Measurements from ENCODE around the gene DYDC2.

DYDC2 gene

GRCh38 chr10:80323311-80323710, 33.3 kb upstream of the DYDC2 start:
- no peak for ATAC-seq
- TF ChIP-seq ZFP3 (CRISPR knock-in tag; IDR thresholded peaks at IDR 0.05) = no peak
- no peak for TF ChIP-seq ARNTL (CRISPR knock-in tag; IDR thresholded peaks at IDR 0.05; ENCODE audit: borderline replicate concordance, low read depth)
- no peak for TF ChIP-seq OSR1 (CRISPR knock-in tag; IDR thresholded peaks at IDR 0.05)
- no peak for TF ChIP-seq RARB (CRISPR knock-in tag; IDR thresholded peaks at IDR 0.05)

- TF ChIP-seq ZNF70 (CRISPR knock-in tag; IDR thresholded peaks at IDR 0.05) (no peak), ZNF8 (CRISPR knock-in tag; IDR thresholded peaks at IDR 0.05) (no peak), ARNTL (CRISPR knock-in tag; IDR thresholded peaks at IDR 0.05; ENCODE audit: borderline replicate concordance, low read depth) (no peak), SNAI2 (CRISPR knock-in tag; IDR thresholded peaks at IDR 0.05) (no peak), BACH2 (CRISPR knock-in tag; IDR thresholded peaks at IDR 0.05; ENCODE audit: borderline replicate concordance) (no peak), RARB (CRISPR knock-in tag; IDR thresholded peaks at IDR 0.05) (no peak), PPARA (CRISPR knock-in tag; IDR thresholded peaks at IDR 0.05; ENCODE audit: borderline replicate concordance) (no peak), POU6F1 (CRISPR knock-in tag; IDR thresholded peaks at IDR 0.05; ENCODE audit: borderline replicate concordance, low read depth) (no peak), ZNF565 (CRISPR knock-in tag; conservative IDR thresholded peaks at IDR 0.05; ENCODE audit: low read depth) (no peak), ISL1 (CRISPR knock-in tag; IDR thresholded peaks at IDR 0.05) (no peak), OSR1 (CRISPR knock-in tag; IDR thresholded peaks at IDR 0.05) (no peak)
- ATAC-seq = peak; percentile 72
Observed at GRCh38 chr10:80324086-80324485, 32.5 kb upstream of the DYDC2 start.

GRCh38 chr10:80324891-80325364, 31.7 kb upstream of the DYDC2 start:
- no peak for ATAC-seq

GRCh38 chr10:80333983-80334382, 22.6 kb upstream of the DYDC2 start:
- no peak for ATAC-seq
- TF ChIP-seq PATZ1 (CRISPR knock-in tag; IDR thresholded peaks at IDR 0.05; ENCODE audit: borderline replicate concordance) (no peak), ZFP30 (CRISPR knock-in tag; IDR thresholded peaks at IDR 0.05) (no peak), ISL1 (CRISPR knock-in tag; IDR thresholded peaks at IDR 0.05) (no peak), ESRRG (CRISPR knock-in tag; IDR thresholded peaks at IDR 0.05) (no peak), TSHZ2 (CRISPR knock-in tag; IDR thresholded peaks at IDR 0.05) (no peak), TOX (CRISPR knock-in tag; IDR thresholded peaks at IDR 0.05; ENCODE audit: borderline replicate concordance) (no peak), BACH2 (CRISPR knock-in tag; IDR thresholded peaks at IDR 0.05; ENCODE audit: borderline replicate concordance) (no peak), ZFP3 (CRISPR knock-in tag; IDR thresholded peaks at IDR 0.05) (no peak), CREB5 (CRISPR knock-in tag; IDR thresholded peaks at IDR 0.05; ENCODE audit: low read depth) (no peak), TCF4 (CRISPR knock-in tag; IDR thresholded peaks at IDR 0.05; ENCODE audit: borderline replicate concordance) (no peak)

More at GRCh38 chr10:80324891-80325364, 31.7 kb upstream of the DYDC2 start:
- TF ChIP-seq POU6F1 (CRISPR knock-in tag; IDR thresholded peaks at IDR 0.05; ENCODE audit: borderline replicate concordance, low read depth) (no peak), OSR1 (CRISPR knock-in tag; IDR thresholded peaks at IDR 0.05) (no peak), BACH2 (CRISPR knock-in tag; IDR thresholded peaks at IDR 0.05; ENCODE audit: borderline replicate concordance) (no peak), GLIS3 (CRISPR knock-in tag; IDR thresholded peaks at IDR 0.05) (no peak), CSDC2 (CRISPR knock-in tag; IDR thresholded peaks at IDR 0.05) (no peak), ZNF8 (CRISPR knock-in tag; IDR thresholded peaks at IDR 0.05) (no peak), ARNTL (CRISPR knock-in tag; IDR thresholded peaks at IDR 0.05; ENCODE audit: borderline replicate concordance, low read depth) (no peak), TOX (CRISPR knock-in tag; IDR thresholded peaks at IDR 0.05; ENCODE audit: borderline replicate concordance) (no peak), SNAI2 (CRISPR knock-in tag; IDR thresholded peaks at IDR 0.05) (no peak), ZNF565 (CRISPR knock-in tag; conservative IDR thresholded peaks at IDR 0.05; ENCODE audit: low read depth) (no peak), ESRRG (CRISPR knock-in tag; IDR thresholded peaks at IDR 0.05) (no peak), RARB (CRISPR knock-in tag; IDR thresholded peaks at IDR 0.05) (no peak), PPARA (CRISPR knock-in tag; IDR thresholded peaks at IDR 0.05; ENCODE audit: borderline replicate concordance) (no peak), CREB5 (CRISPR knock-in tag; IDR thresholded peaks at IDR 0.05; ENCODE audit: low read depth) (no peak), ZC3H10 (CRISPR knock-in tag; IDR thresholded peaks at IDR 0.05) (no peak)
